ENCODE data around the gene TGFBR1.

DNA sequence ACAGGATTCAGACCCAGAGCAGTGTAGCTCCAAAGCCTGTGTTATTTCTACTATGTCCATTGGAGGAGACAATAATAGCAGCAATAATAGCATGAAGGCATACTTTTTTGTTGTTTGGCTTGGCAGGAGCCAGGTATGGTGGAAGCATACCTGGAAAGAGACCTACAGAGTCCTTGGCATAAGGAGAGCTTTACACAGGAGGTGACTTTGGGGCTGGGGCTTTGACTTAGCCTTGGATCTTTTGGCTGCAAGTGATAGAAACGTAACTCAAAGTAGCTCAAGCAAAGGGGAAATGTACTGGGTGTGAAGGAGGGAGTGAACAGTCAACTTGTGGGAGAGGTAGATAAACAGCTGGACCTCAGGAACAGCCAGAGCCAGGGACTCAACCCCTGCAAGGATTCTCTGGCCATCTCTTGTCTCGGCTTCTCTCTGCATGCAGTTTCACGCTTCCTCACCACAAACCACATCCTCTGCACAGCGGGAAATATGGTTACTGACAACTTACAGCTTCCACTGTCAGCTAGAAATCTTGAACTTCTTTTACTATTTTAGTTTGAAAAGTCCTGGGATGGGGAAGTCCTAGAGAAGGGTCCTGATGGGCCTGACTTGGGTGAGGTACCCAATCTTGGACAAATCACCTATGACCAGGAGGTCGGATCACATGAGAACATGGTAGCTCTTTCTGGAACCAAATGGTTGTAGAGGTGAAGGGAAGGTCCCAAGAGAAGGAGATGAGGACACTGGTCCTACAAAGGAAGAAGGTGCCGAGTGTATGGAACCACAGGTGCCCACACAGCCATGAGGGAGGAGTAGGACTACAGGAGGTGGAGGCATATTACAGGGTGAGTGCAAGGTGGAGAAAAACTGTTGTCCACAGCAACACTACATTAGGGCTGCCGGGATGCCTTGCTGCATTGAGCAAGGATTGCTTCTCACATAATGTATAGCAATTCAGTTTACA is 47.0 kb upstream of the TGFBR1 start:
- TF ChIP-seq, protein P1, sequence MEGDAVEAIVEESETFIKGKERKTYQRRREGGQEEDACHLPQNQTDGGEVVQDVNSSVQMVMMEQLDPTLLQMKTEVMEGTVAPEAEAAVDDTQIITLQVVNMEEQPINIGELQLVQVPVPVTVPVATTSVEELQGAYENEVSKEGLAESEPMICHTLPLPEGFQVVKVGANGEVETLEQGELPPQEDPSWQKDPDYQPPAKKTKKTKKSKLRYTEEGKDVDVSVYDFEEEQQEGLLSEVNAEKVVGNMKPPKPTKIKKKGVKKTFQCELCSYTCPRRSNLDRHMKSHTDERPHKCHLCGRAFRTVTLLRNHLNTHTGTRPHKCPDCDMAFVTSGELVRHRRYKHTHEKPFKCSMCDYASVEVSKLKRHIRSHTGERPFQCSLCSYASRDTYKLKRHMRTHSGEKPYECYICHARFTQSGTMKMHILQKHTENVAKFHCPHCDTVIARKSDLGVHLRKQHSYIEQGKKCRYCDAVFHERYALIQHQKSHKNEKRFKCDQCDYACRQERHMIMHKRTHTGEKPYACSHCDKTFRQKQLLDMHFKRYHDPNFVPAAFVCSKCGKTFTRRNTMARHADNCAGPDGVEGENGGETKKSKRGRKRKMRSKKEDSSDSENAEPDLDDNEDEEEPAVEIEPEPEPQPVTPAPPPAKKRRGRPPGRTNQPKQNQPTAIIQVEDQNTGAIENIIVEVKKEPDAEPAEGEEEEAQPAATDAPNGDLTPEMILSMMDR (IDR thresholded peaks at IDR 0.05), result no peak
- TF ChIP-seq POLR2A (IDR thresholded peaks at IDR 0.05) (no peak), POLR2AphosphoS5 (IDR thresholded peaks at IDR 0.05) (no peak), EP300 (IDR thresholded peaks at IDR 0.05) (no peak)

Measured in gastroesophageal sphincter (tissue), 3 donors.